Kidney capillary endothelial cell (primary cell): ENCODE data around the gene C10orf105.

Source experiments
- DNase-seq: peaks from one replicate; pipeline ENCODE4 v3.0.0-alpha.2; 2018; ENCODE audit warnings: low spot score

C10orf105 gene

GRCh38 chr10:71719464-71720201 lies at the start of gene C10orf105:
Gene C10orf105 (minus strand): TSS chr10:71719778. CDS start chr10:71716337, 3,441 bp downstream.
- no peak for DNase-seq

- peak; percentile 60 for DNase-seq
Observed at GRCh38 chr10:71767420-71768035, 48.0 kb upstream of the C10orf105 start.

- DNase-seq: peak; percentile 85
Observed at GRCh38 chr10:71766717-71767419, 47.3 kb upstream of the C10orf105 start.

- no peak for DNase-seq
Observed at GRCh38 chr10:71765906-71766716, 46.5 kb upstream of the C10orf105 start.

- no peak for DNase-seq
Observed at GRCh38 chr10:71765176-71765904, 45.8 kb upstream of the C10orf105 start.

- DNase-seq: no peak
Observed at GRCh38 chr10:71763352-71764127, 44.0 kb upstream of the C10orf105 start.

- DNase-seq: no peak
Observed at GRCh38 chr10:71762324-71762723, 42.7 kb upstream of the C10orf105 start.

- no peak for DNase-seq
Observed at GRCh38 chr10:71761541-71762113, 42.0 kb upstream of the C10orf105 start.

GRCh38 chr10:71761105-71761511 lies 41.5 kb upstream of the C10orf105 start:
- no peak for DNase-seq

GRCh38 chr10:71757399-71757922 lies 37.9 kb upstream of the C10orf105 start:
- no peak for DNase-seq

- no peak for DNase-seq
Observed at GRCh38 chr10:71756311-71757191, 37.0 kb upstream of the C10orf105 start.

- no peak for DNase-seq
Observed at GRCh38 chr10:71755179-71755879, 35.8 kb upstream of the C10orf105 start.

GRCh38 chr10:71754562-71754961 lies 35.0 kb upstream of the C10orf105 start:
- DNase-seq: no peak

- DNase-seq: no peak
Observed at GRCh38 chr10:71753960-71754505, 34.5 kb upstream of the C10orf105 start.

- DNase-seq: no peak
Observed at GRCh38 chr10:71753091-71753959, 33.7 kb upstream of the C10orf105 start.

GRCh38 chr10:71752391-71753090 lies 33.0 kb upstream of the C10orf105 start:
- DNase-seq: no peak
